HG03575 (cell line): Measurements from ENCODE around the gene RBM14.
"Not testable (repeated sequence)": the region's sequence is repeated elsewhere in the genome, so short reads cannot be mapped to it uniquely, and the experiment has no call there.

Experiments
- ATAC-seq: cut with Tn5 transposase; IDR thresholded peaks from one replicate; pipeline ENCODE4 v1.9.1; 2021; ENCODE audit not compliant: unreplicated experiment, insufficient number of reproducible peaks, low FRiP score; ENCODE audit errors: extremely low read depth

RBM14 gene

GRCh38 chr11:66593303-66593635 lies 23.2 kb upstream of the RBM14 start:
- ATAC-seq: no peak

GRCh38 chr11:66593650-66594049 lies 22.8 kb upstream of the RBM14 start:
- no peak for ATAC-seq

GRCh38 chr11:66595245-66595904 lies 21.1 kb upstream of the RBM14 start:
- no peak for ATAC-seq

GRCh38 chr11:66598993-66599392 lies 17.4 kb upstream of the RBM14 start:
- ATAC-seq: no peak

- ATAC-seq: no peak
Observed at GRCh38 chr11:66600219-66600618, 16.2 kb upstream of the RBM14 start.

GRCh38 chr11:66600631-66601233 lies 15.7 kb upstream of the RBM14 start:
- no peak for ATAC-seq

- ATAC-seq: no peak
Observed at GRCh38 chr11:66603072-66603471, 13.4 kb upstream of the RBM14 start.

GRCh38 chr11:66604155-66604554 lies 12.3 kb upstream of the RBM14 start:
- no peak for ATAC-seq

GRCh38 chr11:66606608-66607007 lies 9.8 kb upstream of the RBM14 start:
- not testable (repeated sequence) for ATAC-seq

- no peak for ATAC-seq
Observed at GRCh38 chr11:66607126-66607834, 9.2 kb upstream of the RBM14 start.

GRCh38 chr11:66609721-66610617 lies 6.5 kb upstream of the RBM14 start:
- ATAC-seq: no peak

GRCh38 chr11:66612458-66612857 lies 4.0 kb upstream of the RBM14 start:
- ATAC-seq: no peak

- no peak for ATAC-seq
Observed at GRCh38 chr11:66614073-66614472, 2.4 kb upstream of the RBM14 start.

- ATAC-seq: no peak
Observed at GRCh38 chr11:66617155-66617834, 865 bp downstream of the RBM14 start.

- no peak for ATAC-seq
Observed at GRCh38 chr11:66619080-66619554, 2.7 kb downstream of the RBM14 start.

- ATAC-seq: no peak
Observed at GRCh38 chr11:66624450-66624849, 8.0 kb downstream of the RBM14 start.

GRCh38 chr11:66625041-66625751 lies 8.8 kb downstream of the RBM14 start:
- ATAC-seq: no peak

GRCh38 chr11:66625752-66626149 lies 9.3 kb downstream of the RBM14 start:
- no peak for ATAC-seq
